Inferior parietal cortex (tissue), 1 donor: ENCODE measurements around the gene GCG.
A peak's percentile ranks its signal among the peaks of the same experiment; 100 is the strongest.

Experiments
- DNase-seq: peaks from one replicate; pipeline ENCODE4 v3.0.0-alpha.2; 2016; ENCODE audit errors: extremely low spot score

Gene GCG

GRCh38 chr2:162149940-162150339 lies 2.1 kb downstream of the GCG start:
- DNase-seq, result no peak

DNA sequence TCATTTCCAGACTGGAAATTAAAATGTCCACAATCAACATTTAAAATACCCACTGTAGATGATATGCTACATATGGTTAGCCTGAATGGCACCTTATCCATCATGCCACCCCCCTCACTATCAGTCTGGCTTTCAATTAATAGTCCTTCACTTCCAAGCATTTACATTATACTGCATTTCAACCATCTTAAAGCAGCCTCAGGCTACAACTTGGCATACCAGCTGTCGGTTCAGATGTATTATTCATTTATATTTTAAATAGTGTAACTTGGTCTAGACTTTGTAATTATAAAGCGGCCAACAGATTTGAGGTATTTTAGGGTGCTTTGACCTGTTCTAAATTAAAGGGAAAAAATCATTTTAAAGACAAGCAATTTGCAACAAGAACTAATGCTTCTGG lies 2.6 kb downstream of the GCG start:
- no peak for DNase-seq

GRCh38 chr2:162148956-162149355 lies 3.1 kb downstream of the GCG start:
- no peak for DNase-seq

DNA sequence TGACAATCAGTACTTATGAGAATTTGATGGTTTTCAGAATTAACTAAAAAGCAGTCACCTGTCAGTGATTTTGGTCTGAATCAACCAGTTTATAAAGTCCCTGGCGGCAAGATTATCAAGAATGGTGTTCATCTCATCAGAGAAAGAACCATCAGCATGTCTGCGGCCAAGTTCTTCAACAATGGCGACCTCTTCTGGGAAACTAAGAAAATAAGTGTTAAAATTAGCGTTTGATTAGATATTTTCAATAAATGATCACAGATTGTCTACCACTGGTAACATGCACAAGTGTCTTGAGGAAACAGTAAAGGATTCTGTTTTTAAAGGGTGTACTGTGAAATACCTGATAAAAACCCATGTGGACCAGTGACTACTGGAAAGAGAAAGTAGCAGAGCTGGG lies 8.1 kb downstream of the GCG start:
- no peak for DNase-seq

DNA sequence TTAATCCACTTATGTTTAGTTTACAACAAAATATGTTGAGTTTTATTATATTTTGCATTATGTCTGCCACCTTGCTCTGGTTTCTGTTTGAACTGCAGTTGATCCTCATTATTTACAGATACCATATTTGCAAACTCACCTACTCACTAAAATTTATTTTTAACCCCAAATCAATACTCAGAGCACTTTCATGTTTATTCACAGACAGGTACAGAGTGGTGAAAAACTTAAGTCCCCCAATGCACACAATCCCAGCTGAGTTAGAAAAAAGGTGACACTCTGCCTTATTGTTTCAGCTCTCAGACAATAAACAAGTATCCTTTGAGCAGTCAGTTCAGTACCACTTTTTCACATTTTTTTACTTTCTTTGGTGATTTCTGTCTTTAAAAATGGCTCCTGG lies 13.7 kb downstream of the GCG start:
- no peak for DNase-seq

GRCh38 chr2:162127422-162127821 lies 24.6 kb downstream of the GCG start:
- no peak for DNase-seq

GRCh38 chr2:162126527-162126926 lies 25.5 kb downstream of the GCG start:
- DNase-seq, result no peak

GRCh38 chr2:162126111-162126519 lies 25.9 kb downstream of the GCG start:
- DNase-seq, result peak; percentile 37

DNA sequence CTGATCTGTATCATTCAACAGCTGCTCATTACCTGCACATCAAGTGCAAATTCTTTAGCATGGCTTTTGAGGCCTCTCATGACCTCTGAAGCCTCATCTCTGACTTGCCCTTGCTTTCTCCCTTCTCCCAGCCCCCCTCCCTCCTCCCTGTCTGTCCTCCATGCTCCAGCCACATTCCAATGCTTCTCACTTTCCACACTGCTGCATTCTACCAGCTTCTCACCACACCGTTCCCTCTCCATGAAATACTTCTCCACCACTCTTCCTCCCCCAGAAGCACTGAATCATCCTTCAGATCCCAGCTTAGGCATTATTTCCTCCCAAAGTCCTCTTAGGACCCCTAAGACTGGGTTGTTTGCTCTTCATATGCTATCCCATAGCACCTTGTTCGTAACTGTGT lies 26.9 kb downstream of the GCG start:
- no peak for DNase-seq

DNA sequence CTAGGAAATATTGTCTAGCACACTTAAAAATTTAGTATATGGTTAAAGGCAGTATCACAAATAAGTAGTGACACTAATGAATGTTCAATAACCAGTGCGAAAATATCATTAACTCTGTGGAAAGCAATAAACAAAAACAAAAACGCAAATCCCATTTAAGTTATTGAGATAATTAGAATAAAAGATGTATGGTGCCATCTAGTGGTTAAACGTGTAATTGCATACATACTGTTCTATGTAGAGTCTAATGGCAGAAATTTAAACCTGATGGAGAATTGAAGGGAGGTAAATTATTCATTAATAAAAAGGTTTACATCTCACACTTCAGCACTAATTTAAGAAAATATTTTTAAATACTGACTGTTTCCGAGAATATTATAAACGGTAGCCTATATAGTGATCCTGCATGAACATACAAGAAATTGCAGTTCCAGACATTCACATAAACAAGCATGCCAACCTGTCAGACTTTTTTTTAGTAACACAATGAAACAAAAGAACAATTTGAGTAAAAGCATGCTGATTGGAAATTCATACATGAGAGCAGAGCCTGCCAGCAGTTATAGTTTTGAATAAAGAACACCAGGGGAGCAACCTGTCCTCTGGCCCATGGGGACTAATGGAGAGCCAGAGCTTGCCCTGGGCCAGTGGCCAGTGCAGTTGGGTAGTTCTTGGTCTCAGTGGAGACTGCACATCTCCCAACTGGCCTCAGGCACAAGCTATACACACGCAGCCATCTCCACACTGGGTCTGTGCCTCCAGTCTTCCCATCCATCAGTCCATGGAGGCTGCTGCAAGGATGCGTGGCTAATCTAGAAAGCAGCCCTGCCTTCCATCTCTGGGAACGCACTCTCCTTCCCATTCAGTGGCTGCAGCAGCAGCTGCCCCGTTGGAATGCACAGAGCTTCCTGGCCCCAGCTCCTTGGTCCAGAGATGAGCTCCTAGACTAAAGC lies 28.0 kb downstream of the GCG start:
- DNase-seq, result peak; percentile 93

DNA sequence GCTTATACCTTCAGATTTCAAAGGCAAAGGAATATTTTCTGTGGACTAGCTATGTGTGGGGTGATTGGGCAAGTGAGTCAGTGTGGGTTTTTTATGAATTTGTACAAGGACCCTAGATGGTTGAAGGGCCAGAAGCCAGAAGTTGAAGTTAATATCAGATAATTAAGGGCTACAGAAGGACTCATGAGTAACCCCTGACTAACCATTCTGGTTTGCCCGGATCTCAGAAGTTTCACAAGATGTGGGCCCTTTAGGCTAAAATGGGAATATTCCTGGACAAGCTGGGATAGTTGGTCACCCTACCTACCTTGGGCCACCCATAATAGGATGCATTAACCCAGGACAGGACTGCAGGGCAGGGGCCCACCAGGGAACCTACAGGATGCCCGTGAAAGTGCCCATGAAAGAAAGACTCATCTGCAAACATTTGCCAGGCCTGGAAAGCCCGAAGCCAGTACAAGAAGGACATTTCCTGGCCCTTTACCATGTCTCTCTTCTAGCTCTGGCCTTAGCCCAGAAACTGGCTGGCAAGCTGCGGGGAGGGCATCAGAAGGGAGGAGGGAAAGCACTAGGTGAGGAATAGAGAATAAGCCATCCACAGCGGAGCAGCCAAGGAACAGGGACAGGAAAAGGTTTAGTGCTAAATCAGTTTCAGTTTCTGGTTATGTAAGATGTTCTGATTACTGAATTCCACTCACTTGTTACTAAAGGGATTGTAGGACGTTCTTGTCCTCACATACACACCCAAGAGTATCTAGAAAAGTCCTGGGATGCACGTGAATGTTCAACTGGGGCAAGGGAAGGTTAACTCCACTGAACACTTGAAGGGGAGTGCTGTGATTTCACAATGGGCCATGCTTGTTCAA lies 33.6 kb downstream of the GCG start:
- peak; percentile 65 for DNase-seq

DNA sequence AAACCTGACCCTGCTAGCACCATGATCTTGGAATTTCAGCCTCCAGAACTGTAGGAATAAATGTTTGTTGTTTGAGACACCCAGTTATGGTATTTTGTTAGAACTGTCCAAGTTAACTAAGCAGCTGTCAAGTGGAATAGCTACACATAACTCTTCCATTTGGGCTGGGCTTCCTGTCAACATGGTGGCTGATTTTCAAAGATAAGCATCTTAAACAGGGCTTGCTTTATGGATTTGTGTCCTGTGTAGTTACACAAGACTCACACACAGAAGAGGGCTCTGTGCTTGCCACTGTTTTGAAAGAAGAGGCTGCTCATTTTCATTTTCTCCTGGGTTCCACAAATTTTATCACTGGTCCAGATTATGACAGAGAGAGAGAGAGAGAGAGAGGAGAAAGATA lies 35.7 kb downstream of the GCG start:
- no peak for DNase-seq

GRCh38 chr2:162115076-162115475 lies 37.0 kb downstream of the GCG start:
- DNase-seq, result no peak

DNA sequence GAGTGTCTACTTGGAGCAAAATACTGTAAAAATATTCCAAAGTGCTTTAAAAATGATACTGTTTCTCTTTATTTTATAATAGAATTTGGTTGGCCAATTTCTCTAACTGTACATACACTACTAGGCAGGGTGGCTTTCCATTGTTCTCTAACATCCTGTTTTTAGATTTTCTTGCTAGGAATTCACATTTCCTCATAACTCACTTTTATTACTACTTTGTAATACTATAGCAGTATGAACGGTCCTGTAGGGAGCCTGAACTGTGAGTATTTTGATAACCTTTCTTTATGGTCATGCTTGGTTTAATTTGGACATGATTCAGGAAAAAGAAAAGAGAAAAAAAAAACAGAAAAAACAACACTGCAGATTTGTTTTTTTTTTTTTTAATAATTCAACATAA lies 37.8 kb downstream of the GCG start:
- no peak for DNase-seq

- no peak for DNase-seq
Measured at GRCh38 chr2:162113776-162114168, 38.3 kb downstream of the GCG start.

GRCh38 chr2:162113088-162113775 lies 38.8 kb downstream of the GCG start:
- no peak for DNase-seq

DNA sequence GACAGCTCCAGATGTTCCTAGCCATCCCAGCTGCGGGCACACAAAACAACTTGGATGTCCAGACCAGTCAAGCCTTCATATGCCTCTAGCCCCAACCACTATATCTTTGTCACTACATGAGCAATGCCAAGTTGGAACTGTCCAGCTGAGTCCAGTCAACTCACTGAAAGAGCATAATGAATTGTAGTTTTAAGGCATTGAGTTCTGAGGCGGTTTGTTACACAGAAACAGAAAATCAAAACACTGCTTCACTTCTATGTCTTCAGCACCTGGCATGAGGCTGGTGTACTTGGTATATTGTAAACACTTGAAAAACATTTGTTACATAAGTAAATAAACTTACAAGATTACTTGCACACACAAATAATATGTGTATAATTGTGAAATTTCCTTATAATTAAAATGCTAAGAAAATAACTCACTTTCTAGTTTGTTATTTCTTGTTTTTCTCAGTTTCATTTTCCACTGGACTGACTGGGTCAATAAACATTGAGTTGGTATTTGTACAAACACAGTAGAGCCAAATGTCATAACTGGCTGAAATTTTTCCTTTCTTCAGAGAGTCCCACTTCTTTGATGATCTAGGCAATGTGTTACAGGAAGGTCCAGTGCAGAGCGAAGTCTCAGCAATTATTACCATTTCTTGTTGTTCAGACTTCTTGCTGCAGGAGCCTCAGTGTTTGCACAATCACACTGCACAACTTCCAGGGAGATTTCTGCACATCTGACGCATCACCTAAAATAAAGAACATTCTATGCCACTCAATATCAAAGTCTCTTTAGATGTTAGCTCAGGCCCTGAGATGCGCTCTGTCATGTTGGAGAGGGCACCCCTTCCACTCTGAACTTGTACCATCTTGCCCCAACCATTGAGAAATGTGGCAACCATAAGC lies 39.8 kb downstream of the GCG start:
- no peak for DNase-seq

GRCh38 chr2:162107361-162107901 lies 44.6 kb downstream of the GCG start:
- no peak for DNase-seq

- DNase-seq, result no peak
Measured at GRCh38 chr2:162106746-162107145, 45.3 kb downstream of the GCG start.

DNA sequence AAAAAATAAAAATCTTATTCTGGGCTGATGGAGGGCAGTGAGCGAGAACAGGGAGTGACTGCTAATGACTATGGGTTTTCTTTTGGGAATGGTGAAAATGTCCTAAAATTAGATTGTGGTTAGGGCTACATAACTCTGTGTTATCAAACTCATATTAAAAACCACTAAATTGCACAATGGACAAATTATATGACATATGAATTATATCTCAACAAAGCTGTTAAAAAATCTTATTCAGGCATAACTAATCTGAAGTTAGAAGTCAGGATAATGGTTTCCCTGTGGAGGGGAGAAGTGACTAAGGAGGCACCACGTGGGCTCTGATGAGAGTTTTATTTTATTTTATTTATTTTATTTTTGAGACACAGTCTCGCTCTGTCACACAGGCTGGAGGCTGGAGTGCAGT lies 45.9 kb downstream of the GCG start:
- DNase-seq, result no peak
